Transverse colon (tissue), 4 donors: ENCODE data around the gene IL19. TPM values are rescaled to one million over a fixed set of nuclear protein-coding genes. Genes with fewer than 3 reads are reported as not detected.

ENCODE experiments used
- DNase-seq: peaks from one replicate; pipeline ENCODE4 v3.0.0-alpha.2; 2019
- H3K27ac ChIP-seq, 4 donors: fragments of 200-600 bp; sonication (generic); 2 replicates each; pipeline ENCODE4 v1.5.1; 2016 to 2018; ENCODE audit warnings: inconsistent platforms in 4 of 4
- H3K27me3 ChIP-seq: fragments of 200-600 bp; sonication (generic); 2 replicates; pipeline ENCODE4 v1.5.1; 2017; ENCODE audit warnings: inconsistent platforms
- H3K36me3 ChIP-seq, 4 donors: fragments of 200-600 bp; sonication (generic); 2 replicates each; pipeline ENCODE4 v1.5.1; 2017 to 2019; ENCODE audit warnings: inconsistent platforms in 4 of 4
- H3K4me1 ChIP-seq, 4 donors: fragments of 200-600 bp; sonication (generic); 2 replicates each; pipeline ENCODE4 v1.5.1; 2017 to 2020; ENCODE audit warnings: inconsistent platforms in 4 of 4
- H3K4me3 ChIP-seq, 4 donors: fragments of 200-600 bp; sonication (generic); 1 replicate in 1 of 4; 2 replicates in 3 of 4; pipeline versions ENCODE4 v1.5.1 to v1.6.1; 2017 to 2019; ENCODE audit warnings: inconsistent platforms in 4 of 4
- H3K9me3 ChIP-seq, 2 donors: fragments of 200-600 bp; sonication (generic); 2 replicates each; pipeline ENCODE4 v1.5.1; 2017 to 2019; ENCODE audit warnings: inconsistent platforms in 2 of 2
- EP300 ChIP-seq: sonication (generic); formaldehyde crosslinking; IDR thresholded peaks from one replicate; pipeline ENCODE4 v1.6.1; 2017; ENCODE audit warnings: antibody characterized with exemption, low read depth
- POLR2A ChIP-seq: fragments of 450-650 bp; IDR thresholded peaks from one replicate; pipeline ENCODE4 v1.6.1; 2016; ENCODE audit warnings: antibody characterized with exemption, mild to moderate bottlenecking, moderate library complexity
- POLR2AphosphoS5 ChIP-seq, 3 donors: sonication (generic); formaldehyde crosslinking; IDR thresholded peaks; one replicate each; pipeline ENCODE4 v1.6.1; 2016; ENCODE audit warnings: antibody characterized with exemption in 3 of 3
- WGBS, 2 donors: methylation state at CpG; one replicate each; pipeline ENCODE4 v1.1.5; 2018; ENCODE audit warnings: low coverage in 1 of 2; 5-methylcytosine and 5-hydroxymethylcytosine counted together
- in situ Hi-C, 4 donors: fragments of 200-750 bp; cut with MboI; loops; one replicate each; pipeline versions ENCODE4 v1.15.0 to v1.15.1; 2017; ENCODE audit warnings: low sequenced_read_pairs in 3 of 4, low pct_ligation_motif_present in 1 of 4, low pct_unique_long_range_greater_than_20kb in 1 of 4
- intact Hi-C: fragments of 100-400 bp; cut with DNase I; formaldehyde crosslinking; loops from one replicate; pipeline ENCODE4 v1.15.1; 2023; ENCODE audit warnings: low total_unique reads
- total RNA-seq, 4 donors: library from RNA; depleted of rRNA; stranded (reverse); fragments of >200 nt; gene quantifications; one replicate each; pipeline ENCODE4 v1.1.0, GENCODE V29; 2016
- TF ChIP-seq, protein P1 (sequence below), 5 experiments: fragments of 200-600 bp in 3 of 5; fragments of 450-650 bp in 2 of 5; sonication (generic) in 3 of 5; IDR thresholded peaks; 1 replicate in 2 of 5; 2 replicates in 3 of 5; pipeline ENCODE4 v1.5.1; 2016 to 2017; ENCODE audit warnings: antibody characterized with exemption in 5 of 5, inconsistent platforms in 3 of 5, mild to moderate bottlenecking in 2 of 5, moderate library complexity in 1 of 5

Gene IL19
- total RNA-seq, 4 donors from 2014 or later: not detected

GRCh38 chr1:206748348-206749030, 22.1 kb upstream of the IL19 start:
- Histone ChIP-seq H3K9me3 (no peaks in the 10 kb centered on the region), H3K36me3 (no peaks in the 10 kb centered on the region), H3K27me3 (peaks cover 4% of the 10 kb centered on the region), H3K27ac (no peak overlapping the region), H3K4me1 (no peaks in the 10 kb centered on the region), H3K4me3 (no peak overlapping the region)
- in situ Hi-C loops: loop anchor here in 1 of 4 donors (25.0 kb wide), 1 partner anchor 164 kb away; the partner anchor contains the start of gene FCMR
- no peak for DNase-seq
- intact Hi-C loops: no loop called here
- 85 to 90% methylated on average over 2 to 3 of the region's 3 CpGs for WGBS, 2 donors
- TF ChIP-seq, protein P1, sequence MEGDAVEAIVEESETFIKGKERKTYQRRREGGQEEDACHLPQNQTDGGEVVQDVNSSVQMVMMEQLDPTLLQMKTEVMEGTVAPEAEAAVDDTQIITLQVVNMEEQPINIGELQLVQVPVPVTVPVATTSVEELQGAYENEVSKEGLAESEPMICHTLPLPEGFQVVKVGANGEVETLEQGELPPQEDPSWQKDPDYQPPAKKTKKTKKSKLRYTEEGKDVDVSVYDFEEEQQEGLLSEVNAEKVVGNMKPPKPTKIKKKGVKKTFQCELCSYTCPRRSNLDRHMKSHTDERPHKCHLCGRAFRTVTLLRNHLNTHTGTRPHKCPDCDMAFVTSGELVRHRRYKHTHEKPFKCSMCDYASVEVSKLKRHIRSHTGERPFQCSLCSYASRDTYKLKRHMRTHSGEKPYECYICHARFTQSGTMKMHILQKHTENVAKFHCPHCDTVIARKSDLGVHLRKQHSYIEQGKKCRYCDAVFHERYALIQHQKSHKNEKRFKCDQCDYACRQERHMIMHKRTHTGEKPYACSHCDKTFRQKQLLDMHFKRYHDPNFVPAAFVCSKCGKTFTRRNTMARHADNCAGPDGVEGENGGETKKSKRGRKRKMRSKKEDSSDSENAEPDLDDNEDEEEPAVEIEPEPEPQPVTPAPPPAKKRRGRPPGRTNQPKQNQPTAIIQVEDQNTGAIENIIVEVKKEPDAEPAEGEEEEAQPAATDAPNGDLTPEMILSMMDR (IDR thresholded peaks at IDR 0.05): no peak
- TF ChIP-seq POLR2AphosphoS5 (IDR thresholded peaks at IDR 0.05) (no peak), POLR2A (no peak), EP300 (no peak)

- 67 to 72% methylated on average over 3 to 5 of the region's 5 CpGs for WGBS, 2 donors
- intact Hi-C loops: no loop called here
- Histone ChIP-seq H3K4me3 (no peak overlapping the region), H3K4me1 (no peaks in the 10 kb centered on the region), H3K27ac (no peak overlapping the region), H3K36me3 (no peaks in the 10 kb centered on the region), H3K27me3 (peaks cover 4% of the 10 kb centered on the region), H3K9me3 (no peaks in the 10 kb centered on the region)
- DNase-seq: no peak
- TF ChIP-seq POLR2AphosphoS5 (IDR thresholded peaks at IDR 0.05) (no peak), POLR2A (no peak), EP300 (no peak)
- TF ChIP-seq, protein P1 (IDR thresholded peaks at IDR 0.05): no peak
- in situ Hi-C loops: no loop called here
Measured at GRCh38 chr1:206751891-206752290, 18.7 kb upstream of the IL19 start.

DNA sequence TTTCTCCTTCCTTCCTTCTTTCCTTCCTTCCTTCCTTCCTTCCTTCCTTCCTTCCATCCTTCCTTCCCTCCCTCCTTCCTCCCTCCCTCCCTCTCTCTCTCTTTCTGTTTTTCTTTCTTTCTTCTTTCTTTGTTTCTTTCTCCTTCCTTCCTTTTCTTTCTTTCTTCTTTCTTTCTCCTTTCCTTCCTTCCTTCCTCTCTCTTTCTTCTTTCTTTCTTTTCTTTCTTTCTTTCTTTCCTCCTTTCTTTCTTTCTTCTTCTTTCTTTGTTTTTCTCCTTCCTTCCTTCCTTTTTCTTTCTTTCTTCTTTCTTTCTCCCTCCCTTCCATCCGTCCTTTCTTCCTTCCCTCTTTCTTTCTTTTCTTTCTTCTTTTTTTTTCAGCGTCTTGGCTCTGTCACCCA, 18.1 kb upstream of the IL19 start:
- no peak for TF ChIP-seq POLR2AphosphoS5 (IDR thresholded peaks at IDR 0.05)
- TF ChIP-seq EP300: no peak
- TF ChIP-seq, protein P1 (IDR thresholded peaks at IDR 0.05): no peak
- TF ChIP-seq POLR2A: no peak
- no peak overlapping the region for H3K27ac ChIP-seq
- no peaks in the 10 kb centered on the region for H3K9me3 ChIP-seq
- H3K27me3 ChIP-seq: peaks cover 4% of the 10 kb centered on the region
- WGBS, 2 donors: 90% methylated on average over 2 of the region's 2 CpGs
- no peak for DNase-seq
- H3K4me1 ChIP-seq: no peaks in the 10 kb centered on the region
- in situ Hi-C loops (no loop called here), intact Hi-C loops (no loop called here)
- no peaks in the 10 kb centered on the region for H3K36me3 ChIP-seq
- H3K4me3 ChIP-seq: no peak overlapping the region

DNA sequence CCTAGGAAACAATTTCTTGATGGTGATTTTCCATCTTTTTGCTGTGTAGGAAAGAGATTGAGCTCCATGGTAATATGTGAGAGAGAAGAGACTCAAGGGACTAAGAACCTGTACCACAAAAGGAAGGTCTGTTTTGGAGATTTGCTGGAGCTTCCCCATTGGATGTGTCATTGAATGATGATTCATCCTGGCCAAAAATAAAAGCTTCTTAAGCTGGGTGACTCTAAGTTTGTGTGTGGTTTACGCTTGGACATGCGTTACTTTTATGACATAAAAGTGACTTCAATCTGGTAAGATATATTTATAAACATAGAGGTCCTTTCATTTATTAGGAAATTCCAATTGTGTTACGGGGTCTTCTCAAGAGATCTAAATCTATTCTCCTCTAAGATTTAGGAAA, 17.4 kb upstream of the IL19 start:
- Histone ChIP-seq H3K36me3 (no peaks in the 10 kb centered on the region), H3K4me1 (no peaks in the 10 kb centered on the region), H3K4me3 (no peak overlapping the region), H3K27me3 (peaks cover 4% of the 10 kb centered on the region), H3K27ac (no peak overlapping the region), H3K9me3 (no peaks in the 10 kb centered on the region)
- no peak for DNase-seq
- intact Hi-C loops (no loop called here), in situ Hi-C loops (no loop called here)
- WGBS, 2 donors: 71 to 93% methylated on average over 3 of the region's 3 CpGs
- no peak for TF ChIP-seq POLR2A
- TF ChIP-seq, protein P1 (IDR thresholded peaks at IDR 0.05): no peak
- TF ChIP-seq EP300: no peak
- no peak for TF ChIP-seq POLR2AphosphoS5 (IDR thresholded peaks at IDR 0.05)
